ENCODE measurements around the gene HSCB.

HSCB gene

GRCh38 chr22:28706845-28707244 is 35.0 kb upstream of the HSCB start:
- Histone ChIP-seq H2AFZ (ENCODE audit: low read depth) (no peak overlapping the region), H3K79me2 (ENCODE audit: insufficient read depth, low read depth) (no peaks in the 10 kb centered on the region), H3K4me2 (no peak overlapping the region), H3K27ac (no peak overlapping the region), H3K4me1 (ENCODE audit: low read depth, poor library complexity, severe bottlenecking) (peaks cover 2% of the 10 kb centered on the region), H3K27me3 (ENCODE audit: insufficient read depth, low read depth) (no peaks in the 10 kb centered on the region), H4K20me1 (ENCODE audit: insufficient read depth) (no peaks in the 10 kb centered on the region), H3K36me3 (ENCODE audit: insufficient read depth) (0 out of 2 replicates have a peak, but pooled peaks cover 3% of the 10 kb centered on the region), H3K4me3 (IDR thresholded peaks at IDR 0.05; ENCODE audit: insufficient read depth, low read depth, low read length) (no peak overlapping the region), H3K9ac (no peak overlapping the region)
- TF ChIP-seq CTCF (conservative IDR thresholded peaks at IDR 0.05; ENCODE audit: low read depth, low read length): no peak

- H3K27ac ChIP-seq: no peak overlapping the region
- H3K9ac ChIP-seq: no peak overlapping the region
- H3K36me3 ChIP-seq (ENCODE audit: insufficient read depth): 0 out of 2 replicates have a peak, but pooled peaks cover 3% of the 10 kb centered on the region
- peaks cover 7% of the 10 kb centered on the region for H3K4me1 ChIP-seq (ENCODE audit: low read depth, poor library complexity, severe bottlenecking)
- H3K27me3 ChIP-seq (ENCODE audit: insufficient read depth, low read depth): no peaks in the 10 kb centered on the region
- no peak overlapping the region for H3K4me3 ChIP-seq (IDR thresholded peaks at IDR 0.05; ENCODE audit: insufficient read depth, low read depth, low read length)
- H3K79me2 ChIP-seq (ENCODE audit: insufficient read depth, low read depth): no peaks in the 10 kb centered on the region
- no peaks in the 10 kb centered on the region for H4K20me1 ChIP-seq (ENCODE audit: insufficient read depth)
- H3K4me2 ChIP-seq: no peak overlapping the region
- H2AFZ ChIP-seq (ENCODE audit: low read depth): no peak overlapping the region
- no peak for TF ChIP-seq CTCF (conservative IDR thresholded peaks at IDR 0.05; ENCODE audit: low read depth, low read length)
These were observed 31.7 kb upstream of the HSCB start for GRCh38 chr22:28710107-28710506.

GRCh38 chr22:28710576-28711191 is 31.2 kb upstream of the HSCB start:
- H3K4me2 ChIP-seq: no peak overlapping the region
- H3K9ac ChIP-seq: no peak overlapping the region
- H4K20me1 ChIP-seq (ENCODE audit: insufficient read depth): no peaks in the 10 kb centered on the region
- H3K27ac ChIP-seq: no peak overlapping the region
- TF ChIP-seq CTCF (conservative IDR thresholded peaks at IDR 0.05; ENCODE audit: low read depth, low read length): no peak
- H3K4me3 ChIP-seq (IDR thresholded peaks at IDR 0.05; ENCODE audit: insufficient read depth, low read depth, low read length): no peak overlapping the region
- H3K79me2 ChIP-seq (ENCODE audit: insufficient read depth, low read depth): no peaks in the 10 kb centered on the region
- H3K4me1 ChIP-seq (ENCODE audit: low read depth, poor library complexity, severe bottlenecking): peaks cover 7% of the 10 kb centered on the region
- 0 out of 2 replicates have a peak, but pooled peaks cover 3% of the 10 kb centered on the region for H3K36me3 ChIP-seq (ENCODE audit: insufficient read depth)
- H3K27me3 ChIP-seq (ENCODE audit: insufficient read depth, low read depth): no peaks in the 10 kb centered on the region
- no peak overlapping the region for H2AFZ ChIP-seq (ENCODE audit: low read depth)

GRCh38 chr22:28711341-28711740 is 30.5 kb upstream of the HSCB start:
- Histone ChIP-seq H3K79me2 (ENCODE audit: insufficient read depth, low read depth) (no peaks in the 10 kb centered on the region), H3K9ac (no peak overlapping the region), H2AFZ (ENCODE audit: low read depth) (no peak overlapping the region), H3K36me3 (ENCODE audit: insufficient read depth) (0 out of 2 replicates have a peak, but pooled peaks cover 3% of the 10 kb centered on the region), H3K4me2 (no peak overlapping the region), H3K27me3 (ENCODE audit: insufficient read depth, low read depth) (no peaks in the 10 kb centered on the region), H3K27ac (no peak overlapping the region), H4K20me1 (ENCODE audit: insufficient read depth) (no peaks in the 10 kb centered on the region), H3K4me1 (ENCODE audit: low read depth, poor library complexity, severe bottlenecking) (peaks cover 7% of the 10 kb centered on the region), H3K4me3 (IDR thresholded peaks at IDR 0.05; ENCODE audit: insufficient read depth, low read depth, low read length) (no peak overlapping the region)
- TF ChIP-seq CTCF (conservative IDR thresholded peaks at IDR 0.05; ENCODE audit: low read depth, low read length): no peak
